BE2C (cell line): ENCODE results near the gene PTPRN2.

Source experiments
- DNase-seq: peaks from one replicate; pipeline ENCODE4 v3.0.0-alpha.2; 2020
- H3K27me3 ChIP-seq: fragments of 250-450 bp; sonication (Bioruptor Pico); 2 replicates; pipeline ENCODE4 v1.5.1; 2020; ENCODE audit warnings: mild to moderate bottlenecking
- H3K36me3 ChIP-seq: fragments of 250-450 bp; sonication (Bioruptor Pico); 2 replicates; pipeline ENCODE4 v1.5.1; 2020; ENCODE audit warnings: mild to moderate bottlenecking
- H3K4me1 ChIP-seq: fragments of 250-450 bp; sonication (Bioruptor Pico); 2 replicates; pipeline ENCODE4 v1.5.1; 2020
- H3K4me3 ChIP-seq: 2 replicates; pipeline ENCODE4 v1.5.1; 2011; ENCODE audit warnings: low read depth, low read length
- H3K9me3 ChIP-seq: fragments of 250-450 bp; sonication (Bioruptor Pico); 2 replicates; pipeline ENCODE4 v1.5.1; 2020
- TF ChIP-seq, protein P1 (sequence below): IDR thresholded peaks from 2 replicates; pipeline ENCODE4 v1.5.1; 2012; ENCODE audit warnings: mild to moderate bottlenecking, low read depth, low read length

PTPRN2 gene

DNA sequence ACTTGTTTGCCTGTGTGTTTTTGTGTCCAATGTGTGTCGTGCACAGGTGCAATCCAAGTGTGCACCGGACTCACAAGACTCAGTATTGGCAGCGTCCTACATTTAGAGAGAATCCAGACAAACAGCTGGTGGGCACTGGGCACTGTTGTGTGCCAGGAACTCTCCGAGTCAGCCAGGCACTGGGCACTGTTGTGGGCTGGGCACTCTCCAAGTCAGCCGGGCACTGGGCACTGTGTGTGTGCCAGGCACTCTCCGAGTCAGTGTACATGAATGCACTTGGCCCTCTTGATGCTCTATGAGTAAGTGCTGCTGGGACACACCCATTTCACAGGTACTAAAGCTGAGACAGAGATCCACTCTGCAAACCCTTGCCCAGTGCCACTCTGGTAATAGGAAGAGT, 303.5 kb downstream of the PTPRN2 start:
- no peaks in the 10 kb centered on the region for H3K27me3 ChIP-seq
- H3K9me3 ChIP-seq = no peaks in the 10 kb centered on the region; the same call in 1 of the 2 replicates
- TF ChIP-seq, protein P1, sequence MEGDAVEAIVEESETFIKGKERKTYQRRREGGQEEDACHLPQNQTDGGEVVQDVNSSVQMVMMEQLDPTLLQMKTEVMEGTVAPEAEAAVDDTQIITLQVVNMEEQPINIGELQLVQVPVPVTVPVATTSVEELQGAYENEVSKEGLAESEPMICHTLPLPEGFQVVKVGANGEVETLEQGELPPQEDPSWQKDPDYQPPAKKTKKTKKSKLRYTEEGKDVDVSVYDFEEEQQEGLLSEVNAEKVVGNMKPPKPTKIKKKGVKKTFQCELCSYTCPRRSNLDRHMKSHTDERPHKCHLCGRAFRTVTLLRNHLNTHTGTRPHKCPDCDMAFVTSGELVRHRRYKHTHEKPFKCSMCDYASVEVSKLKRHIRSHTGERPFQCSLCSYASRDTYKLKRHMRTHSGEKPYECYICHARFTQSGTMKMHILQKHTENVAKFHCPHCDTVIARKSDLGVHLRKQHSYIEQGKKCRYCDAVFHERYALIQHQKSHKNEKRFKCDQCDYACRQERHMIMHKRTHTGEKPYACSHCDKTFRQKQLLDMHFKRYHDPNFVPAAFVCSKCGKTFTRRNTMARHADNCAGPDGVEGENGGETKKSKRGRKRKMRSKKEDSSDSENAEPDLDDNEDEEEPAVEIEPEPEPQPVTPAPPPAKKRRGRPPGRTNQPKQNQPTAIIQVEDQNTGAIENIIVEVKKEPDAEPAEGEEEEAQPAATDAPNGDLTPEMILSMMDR = no peak
- H3K36me3 ChIP-seq = no peaks in the 10 kb centered on the region
- H3K4me1 ChIP-seq = no peaks in the 10 kb centered on the region
- H3K4me3 ChIP-seq = no peak overlapping the region
- no peak for DNase-seq

DNA sequence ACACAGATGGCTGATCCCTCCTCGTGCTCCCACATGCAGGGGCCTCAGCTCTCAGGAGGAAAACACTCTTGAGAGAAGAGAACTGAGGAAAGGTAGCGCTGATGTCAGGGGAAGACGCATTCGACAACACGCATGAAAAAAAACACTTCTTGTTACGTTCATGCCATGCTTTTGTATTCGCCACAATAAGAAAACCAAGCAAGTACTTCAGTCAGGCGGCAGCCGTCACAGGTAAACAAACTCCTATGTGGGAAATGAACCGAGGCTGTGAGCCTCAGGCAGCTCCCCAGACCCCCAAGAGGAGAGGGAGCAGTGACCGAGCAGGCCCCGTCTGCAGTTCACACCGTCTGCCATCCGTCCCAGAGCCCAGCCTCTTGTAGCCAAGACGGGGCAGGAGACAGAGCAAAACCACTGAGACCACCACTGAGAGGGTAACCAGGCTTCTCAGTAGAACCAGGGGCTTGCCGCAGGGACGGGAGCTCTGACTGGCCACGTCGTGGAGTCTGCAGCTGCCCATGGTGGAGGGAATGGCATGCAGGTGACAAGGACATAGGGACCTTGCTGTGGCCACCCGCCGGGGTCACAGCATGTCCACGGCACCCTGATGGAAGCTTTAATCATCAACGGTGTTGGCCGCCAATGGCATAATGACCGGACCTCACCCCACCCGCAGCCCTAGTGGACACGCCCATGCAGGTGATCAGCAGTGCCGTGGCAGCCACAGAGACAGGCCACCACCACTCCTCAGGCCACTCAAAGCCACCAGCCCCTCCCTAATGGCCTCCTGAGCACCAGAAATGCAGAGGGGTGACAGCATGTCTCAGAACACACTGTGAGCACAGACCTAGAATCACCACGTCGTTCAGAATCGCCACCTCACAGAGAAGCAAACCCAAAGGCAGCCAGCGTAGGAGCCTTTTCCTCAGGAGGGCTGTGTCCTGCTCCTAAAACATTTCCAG, 304.3 kb downstream of the PTPRN2 start:
- H3K4me1 ChIP-seq = no peaks in the 10 kb centered on the region
- no peaks in the 10 kb centered on the region; the same call in 1 of the 2 replicates for H3K9me3 ChIP-seq
- TF ChIP-seq, protein P1 = no peak
- H3K27me3 ChIP-seq = no peaks in the 10 kb centered on the region
- DNase-seq = no peak
- no peaks in the 10 kb centered on the region for H3K36me3 ChIP-seq
- H3K4me3 ChIP-seq = no peak overlapping the region

- H3K4me3 ChIP-seq = no peak overlapping the region
- H3K9me3 ChIP-seq = no peaks in the 10 kb centered on the region; the same call in 1 of the 2 replicates
- TF ChIP-seq, protein P1 = no peak
- H3K4me1 ChIP-seq = no peaks in the 10 kb centered on the region
- H3K27me3 ChIP-seq = no peaks in the 10 kb centered on the region
- DNase-seq = no peak
- no peaks in the 10 kb centered on the region for H3K36me3 ChIP-seq
Observed at GRCh38 chr7:158282461-158283001, 305.1 kb downstream of the PTPRN2 start.

GRCh38 chr7:158281441-158281840, 306.2 kb downstream of the PTPRN2 start:
- no peak for DNase-seq
- no peaks in the 10 kb centered on the region; the same call in 1 of the 2 replicates for H3K9me3 ChIP-seq
- no peak overlapping the region for H3K4me3 ChIP-seq
- H3K4me1 ChIP-seq = no peaks in the 10 kb centered on the region
- H3K36me3 ChIP-seq = no peaks in the 10 kb centered on the region
- H3K27me3 ChIP-seq = no peaks in the 10 kb centered on the region
- TF ChIP-seq, protein P1 = no peak

DNA sequence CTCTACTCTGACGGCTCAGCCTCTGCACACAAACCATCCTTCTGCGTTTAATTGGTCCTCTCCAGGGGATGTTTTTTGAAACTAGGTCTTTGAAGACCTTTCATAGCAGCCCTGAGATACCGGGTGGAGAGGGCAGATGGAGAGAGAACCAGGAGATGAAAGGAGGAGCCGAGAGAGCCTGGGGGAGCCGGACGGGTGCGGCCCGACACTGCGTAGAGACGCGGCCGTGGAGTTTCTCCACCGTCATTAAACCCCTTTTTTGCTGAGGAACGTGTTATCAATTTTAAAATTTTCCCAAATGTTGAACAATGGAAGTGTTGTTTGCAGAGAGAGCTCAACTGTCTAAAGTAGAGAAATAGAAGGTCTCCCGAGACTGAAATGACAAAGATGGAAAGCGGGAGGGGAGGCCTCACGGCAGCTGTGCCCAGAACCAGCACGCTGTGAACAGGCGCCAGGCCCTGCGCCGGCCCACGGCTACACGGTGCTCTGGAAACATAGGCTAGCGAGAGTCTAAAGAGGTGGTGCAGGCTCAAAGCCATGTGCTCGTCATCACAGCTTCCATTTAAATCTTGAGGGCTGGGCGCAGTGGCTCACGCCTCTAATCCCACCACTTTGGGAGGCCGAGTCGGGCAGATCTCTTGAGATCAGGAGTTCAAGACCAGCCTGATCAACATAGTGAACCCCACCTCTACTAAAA, 307.0 kb downstream of the PTPRN2 start:
- Histone ChIP-seq H3K36me3 (no peaks in the 10 kb centered on the region), H3K9me3 (no peaks in the 10 kb centered on the region), H3K4me3 (no peak overlapping the region), H3K27me3 (0 out of 2 replicates have a peak, but pooled peaks cover 2% of the 10 kb centered on the region), H3K4me1 (no peaks in the 10 kb centered on the region)
- TF ChIP-seq, protein P1 = no peak
- no peak for DNase-seq
